GM12864 (cell line): ENCODE data around the gene C10orf143.

Experiments used
- DNase-seq: peaks from one replicate; pipeline ENCODE4 v3.0.0-alpha.2; 2011; ENCODE audit warnings: low read depth
- H3K4me3 ChIP-seq: 2 replicates; pipeline ENCODE4 v1.5.1; 2011; ENCODE audit warnings: mild to moderate bottlenecking, low read depth, low read length, control low read depth
- CTCF ChIP-seq: IDR thresholded peaks from 2 replicates; pipeline ENCODE4 v1.5.1; 2011; ENCODE audit warnings: low read depth, mild to moderate bottlenecking, moderate library complexity, low read length, control low read depth, inconsistent platforms; ENCODE audit errors: missing control alignments

Gene C10orf143

GRCh38 chr10:130046591-130046990 lies 64.0 kb downstream of the C10orf143 start:
- TF ChIP-seq CTCF = no peak
- no peak overlapping the region for H3K4me3 ChIP-seq
- DNase-seq = no peak

GRCh38 chr10:130045801-130046321 lies 64.8 kb downstream of the C10orf143 start:
- no peak for TF ChIP-seq CTCF
- DNase-seq = no peak

GRCh38 chr10:130045091-130045652 lies 65.5 kb downstream of the C10orf143 start:
- no peak for DNase-seq
- TF ChIP-seq CTCF = no peak
- H3K4me3 ChIP-seq = no peak overlapping the region

More at GRCh38 chr10:130045801-130046321, 64.8 kb downstream of the C10orf143 start:
- no peak overlapping the region for H3K4me3 ChIP-seq

- no peak for TF ChIP-seq CTCF
- DNase-seq = no peak
- H3K4me3 ChIP-seq = no peak overlapping the region
Observed at GRCh38 chr10:130044067-130045061, 66.3 kb downstream of the C10orf143 start.

- no peak overlapping the region for H3K4me3 ChIP-seq
- TF ChIP-seq CTCF = no peak
- no peak for DNase-seq
Observed at GRCh38 chr10:130043491-130043890, 67.1 kb downstream of the C10orf143 start.

- no peak overlapping the region for H3K4me3 ChIP-seq
- DNase-seq = no peak
- no peak for TF ChIP-seq CTCF
Observed at GRCh38 chr10:130042381-130042780, 68.2 kb downstream of the C10orf143 start.
